ENCODE data around the gene BRCA1. TPM values are rescaled to one million over a fixed set of nuclear protein-coding genes. Genes with fewer than 3 reads are reported as not detected.

BRCA1 gene
- total and polyA plus RNA-seq, 2 donors (not counting 1 experiment from before 2014, with no cell fraction given) = 2.4 to 7.2 TPM

- H3K27me3 Mint-ChIP-seq = no peaks in the 10 kb centered on the region
- Histone ChIP-seq H3K9ac (ENCODE audit: low read length) (no peak overlapping the region), H3K4me2 (replicated peaks; ENCODE audit: low read depth, low read length, poor library complexity, severe bottlenecking) (no peak overlapping the region), H3K27ac (ENCODE audit: low read length in 2 of 2) (no peak overlapping the region), H3K36me3 (replicated peaks in 1 of 2; ENCODE audit: control extremely low read depth in 1 of 2, control insufficient read depth in 1 of 2, extremely low read depth in 1 of 2, insufficient read depth in 2 of 2, low read length in 1 of 2) (peaks cover 0 to 26% of the 10 kb centered on the region in 2 experiments), H3K9me3 (ENCODE audit: control extremely low read depth in 1 of 3, control insufficient read depth in 2 of 3, insufficient read depth in 1 of 3, low read length in 2 of 3) (no peaks in the 10 kb centered on the region), H3K4me3 (ENCODE audit: control extremely low read depth in 1 of 5, extremely low read depth in 1 of 5, insufficient read depth in 1 of 5, low read depth in 2 of 5, low read length in 4 of 5) (no peak overlapping the region), H3K27me3 (replicated peaks in 1 of 4; ENCODE audit: control extremely low read depth in 1 of 4, control insufficient read depth in 3 of 4, insufficient read depth in 4 of 4, low read length in 3 of 4) (no peaks in the 10 kb centered on the region), H3K4me1 (ENCODE audit: control insufficient read depth in 2 of 2, insufficient read depth in 2 of 2, low read length in 2 of 2) (peaks cover 3 to 7% of the 10 kb centered on the region in 2 donors), H3K79me2 (ENCODE audit: control insufficient read depth, insufficient read depth, low read length) (peaks cover 34% of the 10 kb centered on the region), H2AFZ (ENCODE audit: insufficient read depth, low read depth, low read length, poor library complexity, severe bottlenecking) (no peak overlapping the region), H4K20me1 (ENCODE audit: control insufficient read depth, insufficient read depth, low read length, poor library complexity, severe bottlenecking) (no peaks in the 10 kb centered on the region)
- H3K4me3 Mint-ChIP-seq = no peak overlapping the region
- CTCF ChIA-PET = interaction anchor here (0.8 to 1.3 kb wide), 3 partner anchors 10 to 327 kb away, joined by 3 read pairs; no protein-coding TSS in a partner anchor
- TF ChIP-seq EZH2 (IDR thresholded peaks at IDR 0.05; ENCODE audit: borderline replicate concordance, insufficient read depth, low read depth, low read length, poor library complexity, severe bottlenecking) (no peak), CTCF (IDR thresholded peaks at IDR 0.05) (no peak)
- POLR2A ChIA-PET = no interaction called here
- H3K4me1 Mint-ChIP-seq = peaks cover 9% of the 10 kb centered on the region
- no peak overlapping the region for H3K27ac Mint-ChIP-seq
- ATAC-seq (ENCODE audit: low read depth) (no peak), DNase-seq (no peak)
- intact Hi-C loops (cut with micrococcal nuclease) = no loop called here
- H3K9me3 Mint-ChIP-seq (ENCODE audit: insufficient read depth) = no peaks in the 10 kb centered on the region
- 100% methylated on average over 11 of the region's 15 CpGs for WGBS (ENCODE audit: insufficient coverage)
Observed at GRCh38 chr17:43011728-43012472, 113.3 kb downstream of the BRCA1 start.

GRCh38 chr17:43010667-43011308 lies 114.4 kb downstream of the BRCA1 start:
- Histone ChIP-seq H4K20me1 (ENCODE audit: control insufficient read depth, insufficient read depth, low read length, poor library complexity, severe bottlenecking) (no peaks in the 10 kb centered on the region), H3K4me1 (ENCODE audit: control insufficient read depth in 2 of 2, insufficient read depth in 2 of 2, low read length in 2 of 2) (peaks cover 8 to 13% of the 10 kb centered on the region in 2 donors), H3K27me3 (replicated peaks in 1 of 4; ENCODE audit: control extremely low read depth in 1 of 4, control insufficient read depth in 3 of 4, insufficient read depth in 4 of 4, low read length in 3 of 4) (no peaks in the 10 kb centered on the region), H3K9ac (ENCODE audit: low read length) (no peak overlapping the region), H3K27ac (ENCODE audit: low read length in 2 of 2) (no peak overlapping the region), H3K36me3 (replicated peaks in 1 of 2; ENCODE audit: control extremely low read depth in 1 of 2, control insufficient read depth in 1 of 2, extremely low read depth in 1 of 2, insufficient read depth in 2 of 2, low read length in 1 of 2) (peaks cover 0 to 26% of the 10 kb centered on the region in 2 experiments), H2AFZ (ENCODE audit: insufficient read depth, low read depth, low read length, poor library complexity, severe bottlenecking) (no peak overlapping the region), H3K79me2 (ENCODE audit: control insufficient read depth, insufficient read depth, low read length) (peaks cover 37% of the 10 kb centered on the region), H3K9me3 (ENCODE audit: control extremely low read depth in 1 of 3, control insufficient read depth in 2 of 3, insufficient read depth in 1 of 3, low read length in 2 of 3) (no peaks in the 10 kb centered on the region), H3K4me3 (ENCODE audit: control extremely low read depth in 1 of 5, extremely low read depth in 1 of 5, insufficient read depth in 1 of 5, low read depth in 2 of 5, low read length in 4 of 5) (no peak overlapping the region), H3K4me2 (replicated peaks; ENCODE audit: low read depth, low read length, poor library complexity, severe bottlenecking) (no peak overlapping the region)
- no peak overlapping the region for H3K4me3 Mint-ChIP-seq
- ChIA-PET POLR2A (no interaction called here), CTCF (interaction anchor here (1.0 to 1.1 kb wide), 3 partner anchors 12 to 329 kb away, joined by 3 read pairs; partner anchors contain the start of gene RPL27)
- 93% methylated on average over 3 of the region's 5 CpGs for WGBS (ENCODE audit: insufficient coverage)
- H3K4me1 Mint-ChIP-seq = peaks cover 16% of the 10 kb centered on the region
- TF ChIP-seq EZH2 (IDR thresholded peaks at IDR 0.05; ENCODE audit: borderline replicate concordance, insufficient read depth, low read depth, low read length, poor library complexity, severe bottlenecking) (no peak), CTCF (IDR thresholded peaks at IDR 0.05) (no peak)
- intact Hi-C loops (cut with micrococcal nuclease) = no loop called here
- no peaks in the 10 kb centered on the region for H3K27me3 Mint-ChIP-seq
- no peak overlapping the region for H3K27ac Mint-ChIP-seq
- ATAC-seq (ENCODE audit: low read depth) (no peak), DNase-seq (no peak)
- H3K9me3 Mint-ChIP-seq (ENCODE audit: insufficient read depth) = no peaks in the 10 kb centered on the region
